K562 (cell line): ENCODE measurements around the gene CITED2.

ENCODE experiments used
- CTCF ChIP-seq, 3 experiments: IDR thresholded peaks in 2 of 3; conservative IDR thresholded peaks in 1 of 3; 2 replicates each; pipeline ENCODE4 v1.5.1; 2011 to 2012; ENCODE audit warnings: low read length in 3 of 3, mild to moderate bottlenecking in 3 of 3, control low read depth in 2 of 3, improper control_type of control experiment in 1 of 3, inconsistent platforms in 1 of 3, low read depth in 1 of 3, mixed read lengths in 1 of 3, moderate library complexity in 1 of 3; ENCODE audit not compliant: insufficient read depth in 2 of 3
- E2F8 ChIP-seq: fragments of 450-650 bp; IDR thresholded peaks from 2 replicates; pipeline ENCODE4 v1.7.1; 2018; ENCODE audit warnings: mild to moderate bottlenecking, low read depth; ENCODE audit not compliant: partially characterized antibody
- ESRRA ChIP-seq: fragments of 450-650 bp; IDR thresholded peaks from 2 replicates; pipeline ENCODE4 v1.6.1; 2014; ENCODE audit warnings: low read depth, mild to moderate bottlenecking, moderate library complexity, borderline replicate concordance
- KHSRP ChIP-seq: fragments of 450-650 bp; IDR thresholded peaks from 2 replicates; pipeline ENCODE4 v1.6.1; 2017
- NFYB ChIP-seq: IDR thresholded peaks from 2 replicates; pipeline ENCODE4 v1.6.1; 2011; ENCODE audit warnings: mild to moderate bottlenecking, moderate library complexity; ENCODE audit not compliant: insufficient read length; ENCODE audit errors: extremely low read depth
- SP1 ChIP-seq: sonication (generic); formaldehyde crosslinking; IDR thresholded peaks from 2 replicates; pipeline ENCODE4 v1.8.1; 2022; ENCODE audit warnings: mild to moderate bottlenecking, missing genetic modification reagents
- ZBTB26 ChIP-seq: fragments of 450-650 bp; formaldehyde crosslinking; IDR thresholded peaks from 2 replicates; pipeline ENCODE4 v1.4.0; 2022; ENCODE audit warnings: missing genetic modification characterization
- ZBTB49 ChIP-seq: sonication (generic); formaldehyde crosslinking; IDR thresholded peaks from 2 replicates; pipeline ENCODE4 v1.8.0; 2022; ENCODE audit warnings: missing genetic modification reagents, mild to moderate bottlenecking, borderline replicate concordance
- ZNF239 ChIP-seq: fragments of 250-450 bp; sonication (Bioruptor Pico); IDR thresholded peaks from 2 replicates; pipeline ENCODE4 v1.4.0; 2020; ENCODE audit warnings: mild to moderate bottlenecking
- ZNF263 ChIP-seq: sonication (generic); formaldehyde crosslinking; IDR thresholded peaks from 2 replicates; pipeline ENCODE4 v1.8.0; 2022; ENCODE audit warnings: mild to moderate bottlenecking, missing genetic modification reagents, borderline replicate concordance

- TF ChIP-seq ZNF239 (CRISPR knock-in tag), result no peak
- TF ChIP-seq NFYB, result no peak
- TF ChIP-seq ESRRA, result no peak
- no peak for TF ChIP-seq E2F8
- no peak for TF ChIP-seq CTCF (IDR thresholded peaks at IDR 0.05 in 2 of 3, conservative IDR thresholded peaks at IDR 0.05 in 1 of 3; ENCODE audit: insufficient read depth in 2 of 3, low read depth in 1 of 3, low read length in 3 of 3)
- TF ChIP-seq ZBTB49 (CRISPR knock-in tag), result no peak
- TF ChIP-seq ZNF263 (CRISPR knock-in tag), result no peak
- no peak for TF ChIP-seq SP1 (CRISPR knock-in tag)
- TF ChIP-seq KHSRP, result no peak
- no peak for TF ChIP-seq ZBTB26 (CRISPR knock-in tag)
These were observed 38.8 kb downstream of the CITED2 start for GRCh38 chr6:139335447-139336210.
